ENCODE results near the gene BICRA. TPM values are rescaled to one million over a fixed set of nuclear protein-coding genes. Genes with fewer than 3 reads are reported as not detected.
"Not testable (repeated sequence)": the region's sequence is repeated elsewhere in the genome, so short reads cannot be mapped to it uniquely, and the experiment has no call there.

Gene BICRA
- total and polyA plus RNA-seq, 2 donors from 2014 or later, result 3.2 to 14.7 TPM

DNA sequence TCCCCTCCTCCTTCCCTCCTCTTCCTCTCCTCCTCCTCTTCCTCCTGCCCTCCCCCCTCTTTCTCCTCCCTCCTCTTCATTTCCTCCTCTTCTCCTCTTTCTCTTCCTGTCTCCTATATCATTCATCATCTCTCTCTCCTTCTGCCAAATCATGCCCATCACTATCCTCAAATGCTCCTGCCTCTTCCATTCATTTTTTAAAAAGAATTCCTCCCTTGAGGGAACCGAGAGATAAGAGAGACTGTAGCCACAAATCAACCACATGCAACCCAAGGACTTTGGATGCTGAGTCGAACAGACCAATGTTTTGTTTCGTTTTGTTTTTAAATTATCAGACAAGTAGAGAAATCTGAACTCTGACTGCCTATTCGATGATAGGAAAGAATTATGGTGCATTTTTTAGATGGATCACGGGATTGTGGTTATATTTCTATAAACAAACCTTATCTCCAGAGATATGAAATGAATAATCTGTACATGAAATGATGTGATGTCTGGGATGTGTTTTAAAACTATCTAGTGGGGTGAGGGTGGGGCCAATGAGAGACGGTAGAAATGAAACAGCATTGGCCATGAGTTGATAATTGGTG lies 26.5 kb upstream of the BICRA start:
- Histone ChIP-seq H3K9ac (ENCODE audit: low read length in 3 of 3) (no peak overlapping the region), H3K36me3 (ENCODE audit: control insufficient read depth in 2 of 3, insufficient read depth in 3 of 3, low read length in 3 of 3) (no peaks in the 10 kb centered on the region), H3K4me1 (ENCODE audit: control insufficient read depth in 2 of 3, insufficient read depth in 2 of 3, low read depth in 1 of 3, low read length in 3 of 3) (peaks cover 0 to 2% (median 0%) of the 10 kb centered on the region in 3 donors), H3K27ac (ENCODE audit: low read depth in 2 of 2, low read length in 2 of 2) (no peak overlapping the region), H3K27me3 (ENCODE audit: control insufficient read depth, insufficient read depth, low read length) (no peaks in the 10 kb centered on the region), H3K4me3 (ENCODE audit: low read length in 3 of 3) (no peak overlapping the region), H3K9me3 (ENCODE audit: control insufficient read depth in 2 of 3, insufficient read depth in 1 of 3, low read length in 3 of 3) (peaks cover 0 to 6% (median 4%) of the 10 kb centered on the region in 3 donors)
- no peak for TF ChIP-seq CTCF (IDR thresholded peaks at IDR 0.05; ENCODE audit: borderline replicate concordance, extremely low read depth, insufficient read depth)
- FAIRE-seq (no peak), DNase-seq (no peak)
- intact Hi-C loops (cut with DNase I), result no loop called here

GRCh38 chr19:47583161-47583560 lies 25.8 kb upstream of the BICRA start:
- H3K4me1 ChIP-seq (ENCODE audit: control insufficient read depth in 2 of 3, insufficient read depth in 2 of 3, low read depth in 1 of 3, low read length in 3 of 3); intact Hi-C loops (cut with DNase I); H3K27ac ChIP-seq (ENCODE audit: low read depth in 2 of 2, low read length in 2 of 2); H3K36me3 ChIP-seq (ENCODE audit: control insufficient read depth in 2 of 3, insufficient read depth in 3 of 3, low read length in 3 of 3); H3K27me3 ChIP-seq (ENCODE audit: control insufficient read depth, insufficient read depth, low read length); H3K9ac ChIP-seq (ENCODE audit: low read length in 3 of 3); H3K9me3 ChIP-seq (ENCODE audit: control insufficient read depth in 2 of 3, insufficient read depth in 1 of 3, low read length in 3 of 3); H3K4me3 ChIP-seq (ENCODE audit: low read length in 3 of 3); DNase-seq; FAIRE-seq: not testable (repeated sequence)

GRCh38 chr19:47587295-47587694 lies 21.6 kb upstream of the BICRA start:
- no peak for TF ChIP-seq CTCF (IDR thresholded peaks at IDR 0.05; ENCODE audit: borderline replicate concordance, extremely low read depth, insufficient read depth)
- intact Hi-C loops (cut with DNase I), result no loop called here
- H3K27ac ChIP-seq (ENCODE audit: low read depth in 2 of 2, low read length in 2 of 2), result no peak overlapping the region
- DNase-seq, result no peak
- H3K4me1 ChIP-seq (ENCODE audit: control insufficient read depth in 2 of 3, insufficient read depth in 2 of 3, low read depth in 1 of 3, low read length in 3 of 3), result no peaks in the 10 kb centered on the region
- H3K36me3 ChIP-seq (ENCODE audit: control insufficient read depth in 2 of 3, insufficient read depth in 3 of 3, low read length in 3 of 3), result no peaks in the 10 kb centered on the region
- H3K9me3 ChIP-seq (ENCODE audit: control insufficient read depth in 2 of 3, insufficient read depth in 1 of 3, low read length in 3 of 3), result peaks cover 0 to 6% (median 4%) of the 10 kb centered on the region in 3 donors
- FAIRE-seq, result no peak
- H3K4me3 ChIP-seq (ENCODE audit: low read length in 3 of 3), result no peak overlapping the region
- H3K9ac ChIP-seq (ENCODE audit: low read length in 3 of 3), result no peak overlapping the region
- no peaks in the 10 kb centered on the region for H3K27me3 ChIP-seq (ENCODE audit: control insufficient read depth, insufficient read depth, low read length)

GRCh38 chr19:47589824-47590223 lies 19.1 kb upstream of the BICRA start:
- intact Hi-C loops (cut with DNase I), result no loop called here
- no peak for TF ChIP-seq CTCF (IDR thresholded peaks at IDR 0.05; ENCODE audit: borderline replicate concordance, extremely low read depth, insufficient read depth)
- Histone ChIP-seq H3K4me3 (ENCODE audit: low read length in 3 of 3) (no peak overlapping the region), H3K4me1 (ENCODE audit: control insufficient read depth in 2 of 3, insufficient read depth in 2 of 3, low read depth in 1 of 3, low read length in 3 of 3) (no peaks in the 10 kb centered on the region), H3K27me3 (ENCODE audit: control insufficient read depth, insufficient read depth, low read length) (no peaks in the 10 kb centered on the region), H3K9me3 (ENCODE audit: control insufficient read depth in 2 of 3, insufficient read depth in 1 of 3, low read length in 3 of 3) (peaks cover 0 to 6% (median 4%) of the 10 kb centered on the region in 3 donors), H3K36me3 (ENCODE audit: control insufficient read depth in 2 of 3, insufficient read depth in 3 of 3, low read length in 3 of 3) (no peaks in the 10 kb centered on the region), H3K27ac (ENCODE audit: low read depth in 2 of 2, low read length in 2 of 2) (no peak overlapping the region), H3K9ac (ENCODE audit: low read length in 3 of 3) (no peak overlapping the region)
- DNase-seq (no peak), FAIRE-seq (no peak)
